LNCAP (cell line): ENCODE data around the gene EDNRA.

Experiments used
- CTCF ChIP-seq: fragments of 450-650 bp; IDR thresholded peaks from 2 replicates; pipeline ENCODE4 v1.5.1; 2017; ENCODE audit warnings: mild to moderate bottlenecking

The EDNRA gene

GRCh38 chr4:147530134-147530533, 49.2 kb downstream of the EDNRA start:
- TF ChIP-seq CTCF: no peak

- no peak for TF ChIP-seq CTCF
Observed at GRCh38 chr4:147530723-147531122, 49.8 kb downstream of the EDNRA start.

DNA sequence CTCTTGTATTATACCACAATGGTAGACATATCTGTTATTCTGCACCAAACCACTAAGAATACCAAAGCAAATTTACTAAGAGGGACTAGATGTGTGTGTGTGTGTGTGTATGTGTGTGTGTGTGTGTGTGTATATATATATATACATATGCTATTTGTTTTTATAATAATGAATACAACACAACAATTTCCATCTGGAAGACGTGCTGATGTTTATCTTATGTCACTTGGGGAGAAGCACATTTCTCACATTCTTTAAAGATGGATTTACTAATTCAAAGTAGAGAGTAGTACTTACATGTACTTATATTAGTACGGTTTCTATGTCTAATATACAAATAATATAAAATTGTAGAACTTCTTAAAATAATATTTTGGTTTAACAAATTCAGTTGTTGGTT, 52.0 kb downstream of the EDNRA start:
- TF ChIP-seq CTCF: no peak

DNA sequence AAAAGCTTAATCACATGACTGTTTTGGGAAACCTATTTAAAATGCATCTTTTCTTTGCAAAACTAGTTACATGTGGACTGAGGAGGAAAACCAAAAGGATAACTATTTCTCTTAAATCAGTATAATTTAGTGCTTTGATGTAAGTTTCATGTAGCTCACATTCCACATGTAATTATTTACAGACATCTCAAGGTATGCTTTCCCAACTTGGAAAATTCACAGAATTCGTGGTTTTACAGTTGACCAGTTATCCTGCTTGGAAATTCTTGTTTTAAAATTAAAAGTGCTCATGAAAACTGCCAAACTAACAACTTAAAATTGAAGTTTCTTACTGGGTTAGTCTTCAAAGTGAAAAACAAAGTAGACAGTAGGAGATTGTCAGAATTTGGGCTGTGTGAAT, 52.4 kb downstream of the EDNRA start:
- TF ChIP-seq CTCF: no peak

DNA sequence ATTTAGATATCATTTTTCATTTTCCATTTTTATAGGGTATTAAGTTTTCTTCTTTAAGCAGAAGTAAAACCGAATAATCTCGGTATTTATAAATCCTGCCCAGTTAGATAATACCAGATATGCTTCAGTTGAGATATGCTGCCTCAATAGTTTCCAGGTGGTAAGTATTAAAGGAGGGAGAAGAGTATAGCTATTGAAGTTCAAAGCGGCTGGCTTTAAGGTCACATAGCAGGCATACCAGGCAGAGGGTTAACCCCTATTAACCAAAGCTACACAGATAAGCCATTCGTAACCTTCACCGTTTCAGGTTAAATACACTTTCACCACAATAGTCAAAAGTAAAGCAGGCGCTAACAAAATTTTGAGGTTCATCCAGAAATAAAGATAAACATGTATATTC, 54.2 kb downstream of the EDNRA start:
- TF ChIP-seq CTCF: no peak

DNA sequence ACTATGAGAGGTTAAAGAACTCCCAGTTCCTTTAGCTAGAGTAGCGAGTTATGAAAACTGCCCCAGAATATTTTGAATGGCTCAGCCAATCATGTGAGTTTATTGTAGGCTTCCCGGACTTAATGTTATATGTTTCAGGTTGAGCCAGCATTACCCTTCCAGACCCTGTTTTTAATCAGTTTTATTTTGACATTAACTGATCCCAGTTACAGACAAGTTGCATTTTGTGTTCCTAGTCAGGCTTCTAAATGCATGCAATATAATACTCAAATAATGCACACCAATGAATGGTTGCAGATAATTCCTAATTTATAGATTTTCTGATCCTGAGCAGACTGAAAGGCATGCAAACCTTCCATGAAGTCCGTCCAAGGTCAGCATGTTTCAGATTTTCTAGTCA, 57.8 kb downstream of the EDNRA start:
- no peak for TF ChIP-seq CTCF

DNA sequence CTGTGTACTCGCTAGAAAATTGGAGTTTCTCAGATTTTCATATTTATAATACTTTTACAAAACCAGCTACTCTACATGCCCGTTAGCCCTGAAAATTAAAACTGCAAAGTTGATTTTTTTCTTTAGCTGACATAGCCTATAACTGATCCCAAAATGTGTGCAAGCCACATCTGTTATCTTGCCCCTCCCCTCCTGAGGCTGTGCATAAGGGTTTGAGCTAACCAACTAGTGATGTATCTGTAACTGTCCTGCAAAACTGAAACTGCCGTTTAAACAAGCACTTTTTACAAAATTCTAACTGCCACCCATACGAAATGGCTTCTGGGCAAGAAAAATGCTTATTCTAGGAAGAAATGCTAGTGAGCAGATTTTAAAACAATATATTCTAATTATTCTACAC, 59.1 kb downstream of the EDNRA start:
- no peak for TF ChIP-seq CTCF

DNA sequence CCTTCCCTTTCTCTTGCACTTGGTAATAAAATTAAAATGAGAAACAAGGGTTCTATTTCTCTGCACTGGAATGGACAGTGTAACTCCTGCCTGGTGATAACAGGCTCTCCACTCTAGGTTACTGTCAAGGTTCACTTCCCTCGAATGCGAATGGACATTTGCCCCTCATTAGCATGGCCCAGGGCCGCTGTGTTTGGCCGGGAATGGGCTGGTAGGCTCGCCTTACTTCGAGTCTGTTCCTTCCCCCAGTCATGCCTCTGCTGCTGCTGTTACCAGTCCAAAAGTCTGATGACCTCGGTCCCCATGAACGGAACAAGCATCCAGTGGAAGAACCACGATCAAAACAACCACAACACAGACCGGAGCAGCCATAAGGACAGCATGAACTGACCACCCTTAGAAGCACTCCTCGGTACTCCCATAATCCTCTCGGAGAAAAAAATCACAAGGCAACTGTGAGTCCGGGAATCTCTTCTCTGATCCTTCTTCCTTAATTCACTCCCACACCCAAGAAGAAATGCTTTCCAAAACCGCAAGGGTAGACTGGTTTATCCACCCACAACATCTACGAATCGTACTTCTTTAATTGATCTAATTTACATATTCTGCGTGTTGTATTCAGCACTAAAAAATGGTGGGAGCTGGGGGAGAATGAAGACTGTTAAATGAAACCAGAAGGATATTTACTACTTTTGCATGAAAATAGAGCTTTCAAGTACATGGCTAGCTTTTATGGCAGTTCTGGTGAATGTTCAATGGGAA, 61.5 kb downstream of the EDNRA start:
- TF ChIP-seq CTCF: no peak
